Lower leg skin (tissue), 4 donors: ENCODE data around the gene TPST2. TPM values are rescaled to one million over a fixed set of nuclear protein-coding genes. Genes with fewer than 3 reads are reported as not detected.

Experiments used
- DNase-seq, 2 donors: peaks; one replicate each; pipeline ENCODE4 v3.0.0-alpha.2; 2019; ENCODE audit warnings: low spot score in 2 of 2
- H3K4me3 ChIP-seq: fragments of 200-600 bp; sonication (generic); 2 replicates; pipeline ENCODE4 v1.5.1; 2017; ENCODE audit warnings: mild to moderate bottlenecking, low read depth; ENCODE audit not compliant: poor library complexity, severe bottlenecking
- POLR2A ChIP-seq, 2 donors: fragments of 450-650 bp; IDR thresholded peaks; one replicate each; pipeline ENCODE4 v1.6.1; 2016 to 2017; ENCODE audit warnings: antibody characterized with exemption in 2 of 2, mild to moderate bottlenecking in 1 of 2, moderate library complexity in 1 of 2
- WGBS, 2 donors: methylation state at CpG; one replicate each; pipeline ENCODE4 v1.1.5; 2018; 5-methylcytosine and 5-hydroxymethylcytosine counted together
- intact Hi-C: fragments of 100-400 bp; cut with DNase I; formaldehyde crosslinking; loops from one replicate; pipeline ENCODE4 v1.15.0; 2023; ENCODE audit warnings: low total_unique reads
- total RNA-seq, 4 donors: library from RNA; depleted of rRNA; stranded (reverse); fragments of >200 nt; gene quantifications; one replicate each; pipeline ENCODE4 v1.1.0, GENCODE V29; 2016
- TF ChIP-seq, protein P1 (sequence below), 3 donors: fragments of 450-650 bp; IDR thresholded peaks; one replicate each; pipeline ENCODE4 v1.5.1; 2016; ENCODE audit warnings: antibody characterized with exemption in 3 of 3, mild to moderate bottlenecking in 3 of 3, moderate library complexity in 2 of 3

The TPST2 gene
- total RNA-seq, 4 donors from 2014 or later = 54.9 to 60.6 (median 58.5) TPM

DNA sequence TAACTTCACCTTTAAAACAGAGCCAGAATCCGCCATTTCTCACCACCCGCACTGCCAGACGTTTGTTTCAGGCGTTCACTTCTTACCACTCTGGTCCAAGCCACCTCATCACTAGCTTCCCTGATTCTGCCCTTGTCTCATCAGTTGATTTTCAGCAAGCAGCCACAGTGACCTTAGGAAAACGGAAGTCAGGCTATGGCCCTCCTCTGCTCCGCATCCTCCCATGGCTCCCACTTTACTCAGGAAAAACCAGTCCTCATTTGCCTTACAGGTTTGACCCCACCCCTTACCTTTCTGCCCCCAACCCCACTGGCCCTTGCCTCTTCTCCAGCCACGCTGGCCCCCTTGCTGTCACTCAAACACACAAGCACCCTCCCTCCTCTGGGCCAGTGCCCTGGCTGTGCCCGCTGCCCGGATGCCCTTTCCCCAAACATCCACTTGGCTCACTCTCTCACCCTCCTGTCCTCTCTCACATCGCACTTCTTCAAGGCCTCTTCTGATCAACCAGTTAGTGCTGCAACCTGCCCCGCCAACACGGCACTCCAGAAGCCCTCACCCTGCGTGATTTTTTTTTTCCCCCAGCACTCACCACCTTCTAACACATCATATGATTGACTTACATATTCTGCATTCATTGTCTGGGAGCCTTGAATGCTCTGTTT lies 18.9 kb downstream of the TPST2 start:
- no peak for DNase-seq
- WGBS, 2 donors = 82 to 89% methylated on average over 13 of the region's 13 CpGs
- no peak overlapping the region for H3K4me3 ChIP-seq
- intact Hi-C loops = no loop called here
- no peak for TF ChIP-seq POLR2A (IDR thresholded peaks at IDR 0.05)
- TF ChIP-seq, protein P1, sequence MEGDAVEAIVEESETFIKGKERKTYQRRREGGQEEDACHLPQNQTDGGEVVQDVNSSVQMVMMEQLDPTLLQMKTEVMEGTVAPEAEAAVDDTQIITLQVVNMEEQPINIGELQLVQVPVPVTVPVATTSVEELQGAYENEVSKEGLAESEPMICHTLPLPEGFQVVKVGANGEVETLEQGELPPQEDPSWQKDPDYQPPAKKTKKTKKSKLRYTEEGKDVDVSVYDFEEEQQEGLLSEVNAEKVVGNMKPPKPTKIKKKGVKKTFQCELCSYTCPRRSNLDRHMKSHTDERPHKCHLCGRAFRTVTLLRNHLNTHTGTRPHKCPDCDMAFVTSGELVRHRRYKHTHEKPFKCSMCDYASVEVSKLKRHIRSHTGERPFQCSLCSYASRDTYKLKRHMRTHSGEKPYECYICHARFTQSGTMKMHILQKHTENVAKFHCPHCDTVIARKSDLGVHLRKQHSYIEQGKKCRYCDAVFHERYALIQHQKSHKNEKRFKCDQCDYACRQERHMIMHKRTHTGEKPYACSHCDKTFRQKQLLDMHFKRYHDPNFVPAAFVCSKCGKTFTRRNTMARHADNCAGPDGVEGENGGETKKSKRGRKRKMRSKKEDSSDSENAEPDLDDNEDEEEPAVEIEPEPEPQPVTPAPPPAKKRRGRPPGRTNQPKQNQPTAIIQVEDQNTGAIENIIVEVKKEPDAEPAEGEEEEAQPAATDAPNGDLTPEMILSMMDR (IDR thresholded peaks at IDR 0.05) = no peak

DNA sequence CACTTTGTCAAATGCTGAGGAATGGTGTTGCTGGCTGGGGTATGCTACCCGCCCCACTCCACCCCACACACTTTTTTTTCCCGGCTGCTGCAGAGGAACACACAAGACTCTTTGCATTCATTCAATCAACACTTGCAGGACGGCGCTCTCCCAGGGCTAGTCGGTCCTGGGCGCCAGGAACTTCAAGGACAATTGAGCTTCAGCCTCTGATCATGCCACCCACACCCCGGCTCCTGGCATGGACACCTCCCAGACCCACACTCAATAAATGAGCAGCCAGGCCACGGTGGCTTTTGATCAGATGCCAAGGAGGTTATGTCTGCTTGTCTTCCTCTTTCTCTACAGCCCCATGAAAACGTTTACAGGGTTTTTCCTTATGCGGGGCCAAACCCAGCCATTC lies 19.8 kb downstream of the TPST2 start:
- DNase-seq = no peak
- intact Hi-C loops = no loop called here
- H3K4me3 ChIP-seq = no peak overlapping the region
- TF ChIP-seq, protein P1 (IDR thresholded peaks at IDR 0.05) = no peak
- no peak for TF ChIP-seq POLR2A (IDR thresholded peaks at IDR 0.05)
- 33 to 38% methylated on average over 10 of the region's 10 CpGs for WGBS, 2 donors

DNA sequence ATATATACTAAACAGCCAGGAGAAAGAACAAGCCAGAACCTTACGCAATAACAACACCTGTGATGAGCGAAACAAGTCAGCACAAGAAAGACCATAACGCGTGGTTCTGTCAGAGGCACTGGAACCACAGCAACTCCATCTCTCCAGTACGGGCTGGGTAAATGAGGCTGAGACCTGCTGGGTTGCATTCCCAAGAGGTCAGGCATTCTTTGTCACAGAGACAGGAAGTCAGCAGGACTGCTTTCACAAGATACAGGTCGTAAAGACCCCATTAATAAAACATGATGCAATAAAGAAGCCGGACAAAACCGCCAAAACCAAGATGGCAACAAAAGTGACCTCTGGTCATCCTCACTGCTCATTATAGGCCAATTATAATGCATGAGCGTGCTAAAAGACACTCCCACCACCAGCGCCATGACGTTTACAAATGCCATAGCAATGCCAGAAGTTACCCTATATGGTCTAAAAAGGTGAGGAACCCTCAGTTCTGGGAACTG lies 21.7 kb downstream of the TPST2 start:
- peak in 1 of 2 donors; percentile 50 for DNase-seq
- H3K4me3 ChIP-seq = no peak overlapping the region
- 47 to 49% methylated on average over 11 of the region's 11 CpGs for WGBS, 2 donors
- TF ChIP-seq, protein P1 (IDR thresholded peaks at IDR 0.05) = no peak
- no peak for TF ChIP-seq POLR2A (IDR thresholded peaks at IDR 0.05)
- intact Hi-C loops = no loop called here

DNA sequence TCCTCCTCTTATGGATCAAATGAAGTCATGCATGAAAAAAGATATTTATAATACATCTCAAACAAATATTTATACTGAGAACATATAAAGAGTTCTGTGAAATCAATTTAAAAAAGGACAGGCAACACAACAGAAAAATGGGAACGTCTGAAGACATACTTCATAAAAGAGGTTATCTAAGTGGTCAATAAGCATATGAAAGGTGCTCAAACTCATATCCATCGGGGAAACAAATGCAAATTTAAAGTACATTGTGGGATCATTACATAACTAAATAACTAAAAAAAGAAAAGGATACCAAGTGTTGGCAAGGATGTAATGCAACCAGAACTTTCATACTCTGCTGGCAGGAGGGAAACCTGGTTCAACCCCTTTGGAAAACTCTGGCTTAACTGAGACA lies 22.3 kb downstream of the TPST2 start:
- 39 to 55% methylated on average over 2 of the region's 2 CpGs for WGBS, 2 donors
- DNase-seq = no peak
- TF ChIP-seq, protein P1 (IDR thresholded peaks at IDR 0.05) = no peak
- no peak for TF ChIP-seq POLR2A (IDR thresholded peaks at IDR 0.05)
- H3K4me3 ChIP-seq = no peak overlapping the region
- intact Hi-C loops = no loop called here

DNA sequence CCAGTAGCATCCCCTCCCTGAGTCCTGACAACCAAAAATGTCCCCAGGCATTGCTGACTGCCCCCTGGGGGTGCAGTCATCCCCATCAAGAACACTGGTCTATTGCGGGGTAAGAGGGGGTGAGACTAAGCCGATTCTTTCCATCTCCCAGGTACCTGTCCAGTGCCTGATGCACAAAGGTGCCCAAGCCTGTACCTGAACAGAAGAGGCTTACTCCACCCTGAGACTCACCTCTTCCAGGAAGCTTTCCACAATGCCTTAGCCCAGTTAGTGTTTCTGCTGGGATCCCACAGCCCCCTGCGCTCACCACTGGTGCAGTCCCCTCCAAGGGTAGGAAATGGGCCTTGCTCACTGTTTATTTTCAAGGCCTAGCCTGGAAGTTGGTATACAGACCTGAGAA lies 22.9 kb downstream of the TPST2 start:
- no peak for DNase-seq
- no peak overlapping the region for H3K4me3 ChIP-seq
- no peak for TF ChIP-seq POLR2A (IDR thresholded peaks at IDR 0.05)
- TF ChIP-seq, protein P1 (IDR thresholded peaks at IDR 0.05) = no peak
- WGBS, 2 donors = 87 to 91% methylated on average over 3 of the region's 3 CpGs
- intact Hi-C loops = no loop called here

DNA sequence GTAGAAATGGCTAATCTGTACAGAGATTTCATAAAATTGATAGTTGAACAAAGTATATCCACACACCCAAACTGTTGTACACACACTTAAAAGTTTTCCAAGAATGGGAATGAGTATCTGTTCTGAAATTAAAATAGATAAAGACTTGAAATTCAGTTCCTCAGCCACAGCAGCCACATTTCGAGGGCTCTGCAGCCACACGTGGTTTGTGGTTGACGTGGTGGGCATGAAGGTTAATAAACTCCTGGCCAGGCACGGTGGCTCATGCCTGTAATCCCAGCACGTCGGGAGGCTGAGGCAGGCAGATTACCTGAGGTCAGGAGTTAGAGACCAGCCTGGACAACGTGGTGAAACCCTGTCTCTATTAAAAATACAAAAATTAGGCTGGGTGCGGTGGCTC lies 24.0 kb downstream of the TPST2 start:
- WGBS, 2 donors = 80 to 82% methylated on average over 8 of the region's 8 CpGs
- no peak overlapping the region for H3K4me3 ChIP-seq
- no peak for TF ChIP-seq POLR2A (IDR thresholded peaks at IDR 0.05)
- TF ChIP-seq, protein P1 (IDR thresholded peaks at IDR 0.05) = no peak
- intact Hi-C loops = no loop called here
- DNase-seq = no peak
